ENCODE data around the gene ARHGEF3. TPM values are rescaled to one million over a fixed set of nuclear protein-coding genes. Genes with fewer than 3 reads are reported as not detected.

The ARHGEF3 gene
- 10 to 100 TPM; 19.7 to 23.2 (median 22.7) TPM for polyA plus RNA-seq (ENCODE audit: insufficient read depth in 1 of 5, insufficient read length in 5 of 5, low replicate concordance in 1 of 5)
- long read RNA-seq, donor 1, transcript ARHGEF3-213 (11 exons, 1,994 nt): major isoform, 6 of 13 reads
- long read RNA-seq, donor 1, partial matches to known transcripts: 0 of 13 reads
- long read RNA-seq, donor 1, other reads (novel, unspliced or antisense): 0 of 13 reads
- long read RNA-seq, donor 2: 0 reads
- long read RNA-seq, donor 3, partial matches to known transcripts: 0 of 3 reads
- long read RNA-seq, donor 3, other reads (novel, unspliced or antisense): 0 of 3 reads
- long read RNA-seq, donor 4, partial matches to known transcripts: 0 of 2 reads
- long read RNA-seq, donor 4, other reads (novel, unspliced or antisense): 0 of 2 reads
- long read RNA-seq, donor 5, partial matches to known transcripts: 6 of 11 reads
- long read RNA-seq, donor 5, other reads (novel, unspliced or antisense): 0 of 11 reads
- long read RNA-seq, donor 6, partial matches to known transcripts: 8 of 13 reads
- long read RNA-seq, donor 6, other reads (novel, unspliced or antisense): 0 of 13 reads
- long read RNA-seq, donor 7, partial matches to known transcripts: 0 of 4 reads
- long read RNA-seq, donor 7, other reads (novel, unspliced or antisense): 0 of 4 reads
- long read RNA-seq, donor 8, partial matches to known transcripts: 0 of 1 reads
- long read RNA-seq, donor 8, other reads (novel, unspliced or antisense): 0 of 1 reads

- peak; percentile 79 to 81 for DNase-seq
Observed at GRCh38 chr3:56801662-56802377, at the start of gene ARHGEF3. ARHGEF3 (minus strand) TSS chr3:56801949; CDS start chr3:56801798, 151 bp downstream.

GRCh38 chr3:56849698-56850097 is 47.9 kb upstream of the ARHGEF3 start:
- no peak for DNase-seq

GRCh38 chr3:56845505-56845904 is 43.8 kb upstream of the ARHGEF3 start:
- no peak for DNase-seq

- no peak for DNase-seq
Observed at GRCh38 chr3:56844536-56844935, 42.8 kb upstream of the ARHGEF3 start.

GRCh38 chr3:56839784-56840715 is 38.3 kb upstream of the ARHGEF3 start:
- DNase-seq: no peak

GRCh38 chr3:56838448-56838847 is 36.7 kb upstream of the ARHGEF3 start:
- no peak for DNase-seq

GRCh38 chr3:56837196-56837955 is 35.6 kb upstream of the ARHGEF3 start:
- no peak for DNase-seq

- no peak for DNase-seq
Observed at GRCh38 chr3:56836276-56837163, 34.8 kb upstream of the ARHGEF3 start.

GRCh38 chr3:56835650-56836227 is 34.0 kb upstream of the ARHGEF3 start:
- DNase-seq: no peak

- DNase-seq: no peak
Observed at GRCh38 chr3:56833536-56833935, 31.8 kb upstream of the ARHGEF3 start.

GRCh38 chr3:56833022-56833421 is 31.3 kb upstream of the ARHGEF3 start:
- no peak for DNase-seq

GRCh38 chr3:56831572-56831971 is 29.8 kb upstream of the ARHGEF3 start:
- DNase-seq: no peak

- DNase-seq: no peak
Observed at GRCh38 chr3:56830884-56831283, 29.1 kb upstream of the ARHGEF3 start.

GRCh38 chr3:56829533-56829932 is 27.8 kb upstream of the ARHGEF3 start:
- DNase-seq: no peak

- DNase-seq: no peak
Observed at GRCh38 chr3:56826831-56827722, 25.3 kb upstream of the ARHGEF3 start.

- DNase-seq: no peak
Observed at GRCh38 chr3:56825567-56826438, 24.1 kb upstream of the ARHGEF3 start.
